ENCODE data around the gene LDLRAP1. TPM values are rescaled to one million over a fixed set of nuclear protein-coding genes. Genes with fewer than 3 reads are reported as not detected.

Gene LDLRAP1
- total and polyA plus RNA-seq, 5 experiments from 2014 or later: 361 to 877 (median 387) TPM

DNA sequence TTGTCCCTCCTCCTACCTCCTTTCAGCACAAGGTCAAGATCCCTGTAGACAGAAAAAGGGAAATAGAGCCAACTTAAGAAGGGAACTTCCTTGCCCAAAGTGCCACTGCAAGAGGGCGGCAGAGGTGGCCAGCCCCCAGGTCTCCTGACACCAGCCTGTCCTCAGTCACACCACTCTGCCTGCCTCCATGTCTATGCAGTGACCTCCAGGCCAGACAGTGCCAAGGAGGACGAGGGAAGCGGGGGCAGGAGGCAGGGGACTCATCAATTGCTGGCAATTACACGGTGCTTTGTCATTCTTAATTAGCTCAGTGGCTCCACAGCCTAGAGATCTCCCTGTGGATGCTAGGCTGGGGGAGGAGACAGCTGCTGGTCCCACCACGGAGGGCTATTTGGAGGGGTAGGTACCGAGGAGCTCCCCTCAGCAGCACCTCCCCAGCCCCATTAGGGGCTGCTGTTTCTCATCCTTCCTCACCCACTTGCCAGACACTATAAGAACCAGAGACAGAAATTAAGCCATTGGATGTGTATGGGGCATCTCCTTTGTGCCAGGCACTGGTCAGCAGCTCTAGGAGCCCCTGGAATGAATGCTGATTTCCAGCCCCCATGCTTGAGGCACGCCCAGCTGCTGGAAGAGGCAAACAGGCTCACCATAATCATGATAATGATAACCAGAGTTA is 6.1 kb upstream of the LDLRAP1 start:
- ATAC-seq (no peak), DNase-seq (no peak)
- Mint-ChIP-seq H3K4me3 (no peak overlapping the region), H3K9me3 (no peaks in the 10 kb centered on the region), H3K36me3 (no peaks in the 10 kb centered on the region), H3K4me1 (peaks cover 2 to 13% (median 9%) of the 10 kb centered on the region in 4 donors), H3K27me3 (no peaks in the 10 kb centered on the region), H3K27ac (peak overlapping the region in 4 of 10 donors; percentile 46 to 69 (median 60))
- POLR2A ChIA-PET: interaction anchor here (28.6 kb wide), 1 partner anchor 26 kb away, joined by 1000 read pairs; no protein-coding TSS in a partner anchor

DNA sequence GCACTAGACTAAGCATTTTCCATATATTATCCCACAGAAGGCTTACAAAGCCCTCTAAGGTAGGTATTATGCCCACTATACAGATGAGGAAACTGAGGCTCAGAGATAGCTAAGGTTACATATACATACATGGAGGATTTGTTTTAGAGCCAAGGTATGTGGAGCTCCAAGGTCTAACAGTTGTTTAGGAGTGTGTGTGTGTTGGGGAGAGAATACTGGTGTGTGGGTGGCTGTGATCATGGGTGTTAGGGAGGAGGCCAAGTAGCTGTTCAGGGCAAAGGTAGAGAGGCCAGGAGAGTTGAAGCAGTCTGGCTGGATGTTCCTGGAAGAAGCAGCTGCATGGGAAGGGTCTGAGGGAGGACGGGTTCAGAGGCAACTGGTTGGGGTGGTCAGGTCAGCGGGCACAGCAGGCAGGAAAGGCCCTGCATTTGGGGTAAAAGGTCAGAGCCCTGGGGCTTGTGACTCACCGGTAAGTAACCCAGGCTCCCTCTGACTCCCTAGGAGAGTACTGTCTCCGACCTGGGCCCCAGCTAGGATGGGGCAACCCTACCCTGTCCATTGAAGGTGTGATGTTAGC is 5.1 kb upstream of the LDLRAP1 start:
- peak overlapping the region in 6 of 10 donors; percentile 0 to 67 (median 44) for H3K27ac Mint-ChIP-seq
- peaks cover 6 to 14% (median 11%) of the 10 kb centered on the region in 4 donors for H3K4me1 Mint-ChIP-seq
- no peaks in the 10 kb centered on the region for H3K36me3 Mint-ChIP-seq
- H3K27me3 Mint-ChIP-seq: no peaks in the 10 kb centered on the region
- H3K4me3 Mint-ChIP-seq: no peak overlapping the region
- no peaks in the 10 kb centered on the region for H3K9me3 Mint-ChIP-seq
- DNase-seq: no peak
- POLR2A ChIA-PET: interaction anchor here (0.6 to 28.6 kb wide), 4 partner anchors 10 to 138 kb away, joined by 3 to 1000 read pairs (median 4); no protein-coding TSS in a partner anchor
- no peak for ATAC-seq

DNA sequence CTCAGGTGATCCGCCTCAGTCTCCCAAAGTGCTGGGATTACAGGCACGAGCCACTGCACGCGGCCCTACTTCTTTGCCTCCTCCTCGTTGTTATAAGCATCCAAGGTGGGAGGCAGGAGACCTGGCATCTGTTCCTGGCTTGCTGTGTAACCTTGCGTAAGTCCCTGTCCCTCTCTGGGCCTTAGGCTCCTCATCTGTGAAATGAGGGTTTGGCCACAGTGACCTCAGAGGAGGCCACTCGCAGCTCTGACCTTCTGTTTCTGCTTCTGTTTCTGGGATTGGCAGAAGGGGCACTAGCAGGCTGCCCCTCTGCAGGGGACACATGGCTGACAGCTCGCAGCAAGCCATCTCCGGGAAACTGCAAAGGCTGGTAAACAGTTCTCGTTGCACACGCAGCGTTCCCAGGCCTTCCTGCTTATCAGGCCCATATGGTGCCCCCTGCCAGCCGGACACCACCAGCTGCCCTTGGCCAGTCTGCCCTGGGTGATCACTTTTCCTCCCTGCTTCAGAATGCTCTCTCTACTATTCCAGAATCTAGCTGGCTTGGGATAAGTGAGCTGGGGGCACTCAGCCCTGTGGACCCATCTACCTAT is 2.6 kb upstream of the LDLRAP1 start:
- Mint-ChIP-seq H3K4me3 (no peak overlapping the region), H3K27ac (peak overlapping the region in 7 of 10 donors; percentile 17 to 74 (median 48)), H3K9me3 (no peaks in the 10 kb centered on the region), H3K4me1 (peaks cover 22 to 29% (median 23%) of the 10 kb centered on the region in 4 donors), H3K36me3 (no peaks in the 10 kb centered on the region), H3K27me3 (no peaks in the 10 kb centered on the region)
- POLR2A ChIA-PET: interaction anchor here (0.9 to 28.6 kb wide), 3 partner anchors 14 to 267 kb away, joined by 3 to 1000 read pairs (median 3); no protein-coding TSS in a partner anchor
- ATAC-seq: no peak
- DNase-seq: no peak

DNA sequence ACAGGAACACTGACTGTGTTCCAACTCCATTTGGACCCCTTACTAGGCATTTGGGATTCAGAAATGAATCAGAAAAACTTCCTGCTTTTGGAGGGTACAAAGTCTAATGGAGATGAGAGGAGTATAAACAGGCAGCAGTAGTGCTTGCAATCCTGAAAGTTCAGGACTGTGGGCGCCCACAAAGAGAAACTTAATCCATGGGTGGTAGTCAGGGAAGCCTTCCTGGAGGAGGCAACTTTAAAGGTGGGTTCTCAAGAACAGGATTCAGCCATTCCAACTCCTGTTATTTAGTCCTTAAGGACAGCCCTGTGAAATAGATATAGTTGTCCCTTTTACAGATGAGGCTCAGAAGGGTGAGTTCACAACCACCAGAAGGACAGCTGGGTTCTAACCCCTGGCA is 2.0 kb upstream of the LDLRAP1 start:
- H3K27ac Mint-ChIP-seq: peak overlapping the region in 9 of 10 donors; percentile 34 to 88 (median 68)
- POLR2A ChIA-PET: interaction anchor here (1.4 to 28.6 kb wide), 3 partner anchors 22 to 267 kb away, joined by 3 to 1000 read pairs (median 4); no protein-coding TSS in a partner anchor
- H3K4me3 Mint-ChIP-seq: peak overlapping the region in 1 of 10 donors; percentile 88
- H3K9me3 Mint-ChIP-seq: no peaks in the 10 kb centered on the region
- H3K36me3 Mint-ChIP-seq: no peaks in the 10 kb centered on the region
- ATAC-seq (no peak), DNase-seq (no peak)
- no peaks in the 10 kb centered on the region for H3K27me3 Mint-ChIP-seq
- peaks cover 26 to 34% (median 28%) of the 10 kb centered on the region in 4 donors for H3K4me1 Mint-ChIP-seq

DNA sequence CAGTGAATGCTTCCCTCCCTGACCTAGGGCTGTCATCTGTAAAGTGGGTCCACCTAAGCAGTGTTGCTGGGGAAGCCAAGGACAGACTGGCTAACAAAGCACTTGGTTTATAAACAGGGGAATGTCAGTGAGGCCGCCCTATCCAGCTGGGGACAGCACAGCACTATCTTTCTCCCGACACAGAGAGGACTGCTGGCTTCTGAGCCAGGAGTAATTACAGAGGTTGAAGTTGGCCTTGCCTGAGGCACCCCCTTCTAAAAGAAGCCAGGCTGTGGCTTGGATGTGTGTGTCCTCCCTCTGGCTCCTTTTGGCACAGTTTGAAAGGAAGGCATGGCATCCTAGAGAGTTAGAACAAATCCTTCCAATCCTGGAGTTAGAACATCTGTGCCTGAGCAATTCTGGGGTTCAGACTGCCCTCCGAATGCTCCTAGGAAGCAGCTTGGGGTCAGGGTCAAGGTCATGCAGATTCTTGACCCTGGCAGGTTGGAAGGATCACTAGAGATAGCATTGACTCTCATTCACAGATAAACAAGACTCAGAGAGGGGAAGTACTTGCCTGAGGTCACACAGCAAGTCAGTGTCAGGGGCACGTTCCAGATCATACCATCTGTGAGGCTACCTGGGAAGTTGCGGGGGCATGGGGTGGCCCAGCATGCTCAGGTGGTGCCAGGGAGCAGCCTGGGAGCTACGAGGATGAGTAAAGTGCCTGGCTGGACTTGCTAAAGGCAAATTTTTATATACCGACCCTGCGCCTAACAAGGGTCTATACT is 1.3 kb upstream of the LDLRAP1 start:
- Mint-ChIP-seq H3K4me1 (peaks cover 31 to 40% (median 34%) of the 10 kb centered on the region in 4 donors), H3K4me3 (peak overlapping the region; percentile 63 to 93 (median 78)), H3K27ac (peak overlapping the region in 9 of 10 donors; percentile 44 to 89 (median 85)), H3K36me3 (peaks cover 0 to 4% (median 0%) of the 10 kb centered on the region in 3 donors), H3K9me3 (no peaks in the 10 kb centered on the region), H3K27me3 (no peaks in the 10 kb centered on the region)
- POLR2A ChIA-PET: interaction anchor here (1.4 to 28.6 kb wide), 5 partner anchors 21 to 266 kb away, joined by 3 to 1000 read pairs (median 6); no protein-coding TSS in a partner anchor
- ATAC-seq (no peak), DNase-seq (no peak)

DNA sequence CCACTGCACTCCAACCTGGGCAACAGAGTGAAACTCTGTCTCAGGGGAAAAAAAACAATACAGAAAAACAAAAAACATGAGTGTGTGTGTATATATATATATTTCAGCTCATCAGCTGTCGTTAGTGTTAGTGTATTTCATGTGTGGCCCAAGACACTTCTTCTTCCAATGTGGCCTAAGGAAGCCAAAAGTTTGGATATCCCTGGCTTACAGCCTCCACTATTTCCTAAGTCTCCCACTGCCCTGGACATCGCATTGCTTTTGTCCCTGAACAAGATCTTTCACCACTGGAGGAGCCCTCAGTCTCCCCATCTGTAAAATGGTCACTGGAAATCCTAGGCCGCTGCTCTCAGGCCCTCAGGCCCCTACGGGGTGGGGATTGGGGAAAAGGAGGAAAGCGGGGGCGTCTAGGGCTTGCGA is 391 bp upstream of the LDLRAP1 start:
- Mint-ChIP-seq H3K4me3 (peak overlapping the region; percentile 63 to 93 (median 78)), H3K36me3 (peaks cover 0 to 4% (median 3%) of the 10 kb centered on the region in 3 donors), H3K9me3 (no peaks in the 10 kb centered on the region), H3K4me1 (peaks cover 26 to 48% (median 41%) of the 10 kb centered on the region in 4 donors), H3K27me3 (no peaks in the 10 kb centered on the region), H3K27ac (peak overlapping the region; percentile 20 to 86 (median 70))
- ATAC-seq: no peak
- POLR2A ChIA-PET: interaction anchor here (0.8 to 28.6 kb wide), 6 partner anchors 8 to 76 kb away, joined by 3 to 1000 read pairs (median 5); no protein-coding TSS in a partner anchor
- no peak for DNase-seq

DNA sequence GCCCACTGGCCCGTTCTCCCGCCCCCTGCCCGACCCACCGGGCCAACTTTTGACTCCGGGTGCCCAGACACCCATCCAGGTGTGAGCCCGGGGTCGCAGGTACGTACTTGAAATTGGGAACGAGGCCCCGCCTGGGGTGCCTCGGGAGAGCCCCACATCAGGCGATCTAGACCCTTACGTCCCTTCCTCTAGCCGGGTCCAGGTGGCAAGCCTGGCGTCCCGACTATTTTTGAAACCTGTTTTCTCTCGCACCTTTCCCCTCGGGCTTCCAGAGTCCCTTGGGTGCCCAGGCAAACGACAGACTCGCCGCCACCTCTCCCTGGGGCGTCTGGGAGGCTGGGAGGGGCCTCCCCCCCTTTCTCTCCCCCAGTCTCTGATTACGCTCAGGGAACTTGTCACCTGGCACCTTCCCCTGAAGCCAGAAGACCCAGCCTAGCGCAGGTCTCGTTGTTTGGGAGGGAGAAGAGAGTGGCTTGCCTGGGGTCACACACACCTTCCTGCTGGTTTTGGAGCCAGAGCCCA is 898 bp downstream of the LDLRAP1 start:
- H3K4me3 Mint-ChIP-seq: peak overlapping the region; percentile 89 to 98 (median 95)
- H3K36me3 Mint-ChIP-seq: peaks cover 0 to 4% (median 4%) of the 10 kb centered on the region in 3 donors
- DNase-seq: peak in 1 of 10 donors; percentile 58
- POLR2A ChIA-PET: interaction anchor here (0.6 to 28.6 kb wide), 7 partner anchors 19 to 275 kb away, joined by 3 to 1000 read pairs (median 6); partner anchors contain the start of gene MTFR1L
- H3K4me1 Mint-ChIP-seq: peaks cover 22 to 53% (median 52%) of the 10 kb centered on the region in 4 donors
- H3K27me3 Mint-ChIP-seq: no peaks in the 10 kb centered on the region
- ATAC-seq: peak; percentile 28 to 52
- no peaks in the 10 kb centered on the region for H3K9me3 Mint-ChIP-seq
- H3K27ac Mint-ChIP-seq: peak overlapping the region; percentile 89 to 97 (median 93)

DNA sequence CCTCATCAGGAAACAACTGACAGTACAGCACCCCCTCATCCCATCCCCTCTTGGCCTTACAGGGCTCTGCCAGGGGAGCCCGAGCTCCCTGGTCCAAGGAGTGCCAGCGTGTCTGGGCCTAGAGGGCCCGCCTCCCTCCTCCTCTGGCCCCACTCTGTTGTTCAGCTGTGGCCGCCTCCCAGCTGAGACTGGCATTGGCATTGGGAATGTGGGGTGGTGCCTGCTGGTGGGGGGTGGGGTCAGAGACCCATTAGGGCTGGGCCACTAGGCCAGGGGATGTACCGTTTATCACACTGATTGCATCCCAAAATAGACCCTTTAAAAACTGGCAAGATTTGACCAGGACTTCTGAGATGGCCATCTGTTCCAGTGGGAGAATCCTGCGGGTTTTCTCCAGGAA is 1.4 kb downstream of the LDLRAP1 start:
- H3K4me3 Mint-ChIP-seq: peak overlapping the region; percentile 89 to 98 (median 95)
- ATAC-seq (no peak), DNase-seq (no peak)
- H3K27ac Mint-ChIP-seq: peak overlapping the region; percentile 89 to 97 (median 93)
- peaks cover 0 to 4% (median 4%) of the 10 kb centered on the region in 3 donors for H3K36me3 Mint-ChIP-seq
- POLR2A ChIA-PET: interaction anchor here (0.6 to 28.6 kb wide), 3 partner anchors 18 to 275 kb away, joined by 3 to 1000 read pairs (median 6); partner anchors contain the start of gene MTFR1L
- H3K9me3 Mint-ChIP-seq: no peaks in the 10 kb centered on the region
- H3K27me3 Mint-ChIP-seq: no peaks in the 10 kb centered on the region
- peaks cover 24 to 58% (median 58%) of the 10 kb centered on the region in 4 donors for H3K4me1 Mint-ChIP-seq

DNA sequence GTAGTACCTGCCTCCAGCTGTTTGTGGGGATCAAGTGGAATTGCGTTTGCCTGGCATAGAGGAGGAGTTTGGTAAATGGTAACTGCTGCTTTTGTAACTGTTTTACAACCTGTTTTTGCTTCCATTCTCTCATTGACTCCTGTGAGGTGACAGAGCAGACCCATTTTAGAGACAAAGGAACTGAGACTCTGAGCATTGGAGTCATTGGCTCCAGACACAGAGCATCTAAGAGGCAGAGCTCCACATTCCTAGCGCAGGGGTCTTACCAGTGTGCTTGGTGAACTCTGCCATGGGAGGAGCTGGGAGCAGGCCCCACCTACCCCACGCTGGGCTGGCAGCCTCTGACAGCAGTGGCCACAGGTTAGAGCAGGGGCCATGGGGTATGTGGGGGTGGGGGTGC is 2.4 kb downstream of the LDLRAP1 start:
- peak overlapping the region; percentile 89 to 97 (median 93) for H3K27ac Mint-ChIP-seq
- POLR2A ChIA-PET: interaction anchor here (1.5 to 28.6 kb wide), 2 partner anchors 17 to 71 kb away, joined by 3 to 1000 read pairs; partner anchors contain the start of gene MAN1C1
- H3K4me1 Mint-ChIP-seq: peaks cover 32 to 68% (median 67%) of the 10 kb centered on the region in 4 donors
- H3K4me3 Mint-ChIP-seq: peak overlapping the region; percentile 89 to 98 (median 95)
- peak in 1 of 10 donors; percentile 30 for DNase-seq
- no peaks in the 10 kb centered on the region for H3K27me3 Mint-ChIP-seq
- peaks cover 0 to 4% (median 4%) of the 10 kb centered on the region in 3 donors for H3K36me3 Mint-ChIP-seq
- ATAC-seq: no peak
- no peaks in the 10 kb centered on the region for H3K9me3 Mint-ChIP-seq

DNA sequence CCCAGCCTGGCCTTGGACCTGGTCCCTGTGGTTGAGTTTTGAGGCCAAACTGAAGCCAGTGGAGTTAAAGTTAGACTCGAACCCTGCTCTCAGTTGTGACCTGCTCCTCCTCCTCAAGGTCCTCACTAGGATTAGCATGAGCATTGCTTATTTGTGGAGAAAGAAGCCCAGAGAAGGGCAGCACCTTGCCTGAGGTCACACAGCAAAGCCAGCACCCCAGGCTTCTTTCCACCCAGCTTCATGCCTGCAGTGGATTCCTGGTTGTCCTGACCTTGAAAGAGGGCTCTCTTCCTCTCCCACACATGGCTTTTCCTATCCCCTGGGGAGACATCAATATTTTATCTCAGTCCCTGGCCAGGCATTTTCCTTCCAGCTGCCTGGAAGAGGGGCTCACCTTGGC is 2.8 kb downstream of the LDLRAP1 start:
- no peaks in the 10 kb centered on the region for H3K9me3 Mint-ChIP-seq
- no peak for ATAC-seq
- POLR2A ChIA-PET: interaction anchor here (1.5 to 28.6 kb wide), 2 partner anchors 17 to 71 kb away, joined by 3 to 1000 read pairs; partner anchors contain the start of gene MAN1C1
- H3K27me3 Mint-ChIP-seq: no peaks in the 10 kb centered on the region
- peaks cover 36 to 72% (median 71%) of the 10 kb centered on the region in 4 donors for H3K4me1 Mint-ChIP-seq
- H3K27ac Mint-ChIP-seq: peak overlapping the region; percentile 27 to 94 (median 87)
- peak in 1 of 10 donors; percentile 52 for DNase-seq
- peak overlapping the region; percentile 39 to 98 (median 94) for H3K4me3 Mint-ChIP-seq
- H3K36me3 Mint-ChIP-seq: peaks cover 0 to 4% (median 4%) of the 10 kb centered on the region in 3 donors

DNA sequence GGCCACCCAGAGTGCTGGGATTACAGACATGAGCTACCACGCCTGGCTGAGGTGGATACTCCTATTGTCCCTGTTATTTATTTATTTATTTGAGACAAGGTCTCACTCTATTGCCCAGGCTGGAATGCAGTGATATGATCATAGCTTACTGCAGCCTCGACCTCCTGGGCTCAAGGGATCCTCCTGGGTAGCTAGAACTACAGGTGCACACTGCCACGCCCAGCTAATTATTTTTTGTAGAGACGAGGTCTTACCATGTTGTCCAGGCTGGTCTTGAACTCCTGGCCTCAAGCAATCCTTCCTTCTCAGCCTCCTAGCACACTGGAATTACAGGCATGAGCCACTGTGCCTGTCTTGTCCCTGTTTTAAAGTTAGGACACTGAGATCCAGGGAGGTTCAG is 5.2 kb downstream of the LDLRAP1 start:
- H3K36me3 Mint-ChIP-seq: peaks cover 0 to 8% (median 4%) of the 10 kb centered on the region in 3 donors
- DNase-seq: no peak
- no peaks in the 10 kb centered on the region for H3K9me3 Mint-ChIP-seq
- POLR2A ChIA-PET: interaction anchor here (0.9 to 28.6 kb wide), 8 partner anchors 10 to 267 kb away, joined by 3 to 1000 read pairs (median 4); no protein-coding TSS in a partner anchor
- no peak for ATAC-seq
- H3K27ac Mint-ChIP-seq: peak overlapping the region; percentile 89 to 99 (median 96)
- H3K4me1 Mint-ChIP-seq: peaks cover 51 to 90% (median 88%) of the 10 kb centered on the region in 4 donors
- peak overlapping the region; percentile 73 to 99 (median 86) for H3K4me3 Mint-ChIP-seq
- no peaks in the 10 kb centered on the region for H3K27me3 Mint-ChIP-seq
